NCI-H1694 treated with DMSO at 0.1 percent for 48 hours (cell line): Measurements from ENCODE around the gene TOR2A.

Experiments
- DNase-seq: peaks from one replicate; lab custom pipeline; 2025; lab: John Stamatoyannopoulos, UW

TOR2A gene

DNA sequence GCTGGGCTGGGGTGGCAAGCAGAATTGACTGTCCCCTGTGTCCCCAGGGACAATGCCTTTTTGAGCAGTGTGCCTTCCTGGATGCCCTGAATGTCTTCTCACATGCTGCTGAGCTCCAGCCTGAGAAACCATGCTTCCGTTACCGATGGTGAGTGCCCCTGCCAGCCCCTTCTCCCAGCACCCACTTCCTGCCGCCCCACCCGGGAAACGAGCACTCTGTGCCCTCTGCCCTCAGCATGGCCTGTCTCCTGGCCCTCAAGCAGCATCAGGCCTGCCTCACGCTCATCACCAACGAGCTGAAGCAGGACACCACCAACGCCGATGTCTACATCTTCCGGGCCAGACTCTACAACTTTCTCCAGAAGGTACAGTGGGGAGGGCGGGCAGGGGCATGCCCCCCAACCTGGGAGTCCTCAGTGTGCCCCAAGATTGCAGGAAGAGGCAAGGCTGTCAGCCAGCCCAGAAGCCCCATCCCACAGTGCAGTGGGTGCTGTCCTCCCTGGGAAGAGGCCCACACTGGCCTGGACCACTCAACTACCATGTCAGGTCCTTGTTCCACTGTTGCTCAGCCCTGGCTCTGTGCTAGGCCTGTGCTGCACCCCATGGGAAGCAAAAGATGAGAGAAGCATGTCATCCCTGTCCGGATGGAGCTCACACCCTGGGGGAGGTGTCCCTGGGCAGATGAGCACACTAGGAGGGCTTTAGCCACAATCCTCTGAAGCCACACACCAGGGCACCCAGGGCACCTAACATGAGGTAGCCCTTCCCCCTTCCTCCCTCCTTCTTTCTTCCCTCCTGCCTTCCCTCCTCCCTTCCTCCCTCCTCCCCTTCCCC lies 14.8 kb downstream of the TOR2A start:
- DNase-seq: no peak

DNA sequence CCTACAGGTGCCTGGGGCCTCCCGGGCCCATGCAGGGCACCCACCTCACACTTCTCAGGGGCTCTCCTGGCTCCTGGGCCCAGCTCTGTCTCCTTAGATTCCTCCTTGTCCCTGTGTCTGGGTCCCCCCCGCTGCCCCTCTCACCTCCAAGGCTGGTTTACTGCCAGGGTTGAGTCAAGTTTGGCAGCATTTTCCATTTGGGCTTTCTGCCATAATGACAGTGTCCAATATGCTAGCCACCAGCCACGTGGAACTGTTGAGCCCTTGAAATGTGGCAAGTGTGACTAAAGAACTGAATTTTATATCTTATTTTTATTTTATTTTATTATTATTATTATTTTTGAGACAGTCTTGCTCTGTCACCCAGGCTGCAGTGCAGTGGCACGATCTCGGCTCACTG lies 17.3 kb downstream of the TOR2A start:
- DNase-seq: no peak

DNA sequence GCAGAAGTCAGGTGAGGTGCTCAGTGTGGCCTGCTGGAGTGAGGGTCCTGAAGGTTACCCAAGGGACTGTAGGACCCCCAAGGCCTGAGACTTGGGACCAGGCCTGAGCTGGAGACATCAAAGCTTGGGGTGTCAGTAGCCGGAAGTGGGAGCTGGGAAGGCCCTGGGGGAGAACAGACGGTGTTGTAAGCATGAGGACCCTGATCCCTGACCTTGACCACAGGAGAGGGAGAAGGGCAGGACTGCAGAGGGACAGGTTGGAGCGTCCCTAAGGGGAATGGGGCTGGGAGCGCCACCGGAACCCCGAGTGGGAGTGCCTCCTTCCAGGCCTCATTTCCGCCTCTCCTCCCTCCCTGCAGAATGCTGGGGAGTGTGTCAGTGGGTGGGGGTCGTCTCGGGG lies 18.7 kb downstream of the TOR2A start:
- DNase-seq: no peak

DNA sequence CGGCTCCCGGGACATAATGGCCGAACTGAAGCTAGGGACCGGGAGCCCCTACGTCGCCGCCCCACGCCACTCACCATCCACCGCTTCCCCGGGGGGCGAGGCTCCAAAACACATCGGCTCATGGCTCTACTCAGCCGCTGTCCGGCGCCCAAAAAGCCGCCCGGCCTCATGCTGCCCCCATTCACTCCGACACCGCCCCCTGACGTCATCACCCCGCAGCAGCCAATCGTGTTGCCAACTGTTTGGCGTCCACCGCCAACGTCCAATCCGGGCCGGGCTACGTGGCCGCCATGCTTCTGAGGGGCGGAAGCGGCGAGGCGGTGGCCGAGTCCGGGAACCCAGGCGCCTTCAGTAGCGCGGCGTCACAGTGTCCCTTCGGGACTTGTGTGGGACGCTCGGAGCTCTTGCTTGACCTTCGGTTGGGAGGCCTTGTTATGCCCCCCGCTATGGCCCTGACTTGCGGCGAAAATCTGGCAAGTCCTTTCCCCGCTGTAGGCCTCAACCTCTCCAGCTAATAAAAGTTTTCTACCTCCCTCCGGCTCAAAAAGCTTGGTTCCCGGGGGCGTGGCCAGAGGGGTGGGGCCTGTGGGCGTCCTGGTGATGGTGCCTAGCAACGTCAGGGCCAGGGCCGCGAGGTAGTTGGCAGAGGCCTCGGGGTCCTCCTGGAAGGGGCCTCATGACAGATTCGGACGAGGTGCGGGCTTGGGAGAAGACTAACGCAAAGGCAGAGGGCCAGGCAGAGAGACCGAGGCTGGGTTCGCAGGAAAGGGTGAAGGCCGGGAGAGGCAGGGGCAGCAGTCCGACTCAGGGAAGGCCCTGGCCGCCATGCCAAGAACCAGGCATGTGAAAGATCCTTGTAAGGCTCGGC lies 19.4 kb downstream of the TOR2A start, which contains the start of the genes PTRH1 and TTC16:
PTRH1 (minus strand) TSS at position 194 of the 868 bp plus-strand sequence; CDS start at position 170, 24 bp downstream.
TTC16 (plus strand) TSS at position 610 of the 868 bp plus-strand sequence; CDS start at position 677, 67 bp downstream.
- peak; percentile 78 for DNase-seq

DNA sequence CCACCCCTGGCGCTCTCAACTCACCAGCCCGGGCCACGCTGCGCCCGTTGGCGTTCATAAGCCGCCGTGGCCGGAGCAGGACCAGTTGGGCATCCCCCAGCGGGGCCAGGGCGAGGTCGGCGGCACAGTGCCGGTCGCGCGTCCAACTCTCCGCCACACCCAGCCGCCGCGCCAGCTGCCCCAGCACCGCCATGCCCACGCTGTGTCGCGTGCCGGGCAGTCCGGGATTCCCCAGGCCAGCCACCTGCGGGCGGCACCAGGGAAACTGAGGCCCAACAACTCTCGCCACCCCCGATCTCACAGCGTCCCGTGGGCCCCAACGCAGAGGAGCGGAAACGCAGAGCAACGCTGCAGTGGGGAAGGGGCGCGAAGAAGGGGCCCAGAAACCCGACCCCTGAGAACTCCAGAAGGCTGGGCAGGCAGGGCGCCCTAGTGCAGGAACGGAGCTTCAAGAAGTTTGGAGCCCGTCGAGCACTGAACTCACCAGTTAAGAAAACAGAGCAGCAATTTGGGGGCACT lies 20.1 kb downstream of the TOR2A start:
- no peak for DNase-seq

DNA sequence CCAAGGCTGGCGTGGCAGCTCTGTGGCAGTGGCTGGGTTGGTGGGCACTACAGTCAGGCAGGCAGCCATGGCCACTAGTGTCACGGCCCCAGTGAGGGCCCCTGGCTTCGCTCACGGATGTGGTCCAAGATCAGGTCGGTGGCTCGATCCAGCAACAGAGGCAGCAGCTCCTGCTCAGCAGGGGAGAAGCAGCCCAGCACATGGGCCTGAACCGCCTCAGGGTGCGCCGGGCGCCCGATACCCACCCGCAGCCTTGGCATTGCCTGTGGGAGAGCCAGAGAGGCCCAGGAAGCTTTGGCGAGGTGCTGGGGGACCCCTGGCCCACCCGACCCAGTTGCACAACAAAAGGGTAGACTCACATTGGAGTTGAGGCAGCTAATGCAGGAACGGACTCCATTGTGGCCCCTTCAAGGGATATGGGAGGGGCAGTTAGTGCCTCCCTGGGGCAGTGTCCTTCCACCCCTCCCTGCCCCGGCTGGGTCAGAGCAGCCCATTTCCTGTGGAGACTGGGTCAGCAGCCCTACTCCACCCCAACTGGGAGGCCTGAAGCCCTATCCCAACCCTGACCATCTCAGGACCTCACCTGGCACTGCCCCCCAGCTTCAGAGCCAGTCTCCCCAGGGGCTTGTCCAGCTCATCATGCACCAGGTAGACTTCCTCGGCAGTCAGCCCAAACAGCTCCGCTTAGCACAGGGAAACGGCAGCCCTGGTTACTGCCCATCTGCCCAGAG lies 20.9 kb downstream of the TOR2A start:
- DNase-seq: no peak

DNA sequence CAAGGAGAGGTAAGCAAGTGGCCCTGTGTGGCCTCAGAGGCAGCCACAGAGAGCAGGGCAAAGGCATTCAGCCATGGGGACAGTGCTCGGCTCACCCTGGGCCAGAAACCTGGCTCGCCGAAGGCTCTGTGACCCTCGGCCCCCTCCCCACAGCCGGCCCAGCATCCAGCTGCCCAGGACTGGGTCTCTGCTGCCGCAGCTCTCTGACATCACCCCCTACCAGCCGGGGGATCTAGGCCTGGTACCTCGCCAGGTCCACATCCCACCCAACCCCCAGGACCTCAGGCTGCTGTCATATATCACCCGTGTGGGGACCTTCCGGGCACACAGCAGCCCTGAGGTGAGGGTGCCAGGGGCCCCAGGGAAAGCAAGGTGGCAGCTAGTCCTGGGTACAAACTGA lies 22.2 kb downstream of the TOR2A start:
- no peak for DNase-seq

DNA sequence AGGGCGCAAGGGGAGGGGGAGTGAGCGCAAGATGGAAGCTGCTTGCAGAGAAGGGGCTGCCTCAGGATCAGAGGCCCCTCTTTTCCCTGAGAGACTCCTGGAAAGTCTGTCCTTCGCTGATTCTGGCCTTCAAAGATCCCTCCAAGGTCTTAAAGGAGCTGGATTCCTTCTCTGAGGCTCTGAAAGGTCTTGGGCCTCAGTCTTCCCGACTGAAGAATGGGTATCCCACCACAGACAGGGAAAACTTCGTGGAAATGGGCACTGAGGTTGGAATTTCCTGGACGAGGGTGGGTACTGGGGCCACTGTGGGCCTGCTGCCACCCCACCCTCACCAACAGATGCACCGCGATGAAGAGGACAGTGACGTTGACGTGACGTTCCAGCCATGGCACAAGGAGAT lies 22.7 kb downstream of the TOR2A start:
- no peak for DNase-seq

DNA sequence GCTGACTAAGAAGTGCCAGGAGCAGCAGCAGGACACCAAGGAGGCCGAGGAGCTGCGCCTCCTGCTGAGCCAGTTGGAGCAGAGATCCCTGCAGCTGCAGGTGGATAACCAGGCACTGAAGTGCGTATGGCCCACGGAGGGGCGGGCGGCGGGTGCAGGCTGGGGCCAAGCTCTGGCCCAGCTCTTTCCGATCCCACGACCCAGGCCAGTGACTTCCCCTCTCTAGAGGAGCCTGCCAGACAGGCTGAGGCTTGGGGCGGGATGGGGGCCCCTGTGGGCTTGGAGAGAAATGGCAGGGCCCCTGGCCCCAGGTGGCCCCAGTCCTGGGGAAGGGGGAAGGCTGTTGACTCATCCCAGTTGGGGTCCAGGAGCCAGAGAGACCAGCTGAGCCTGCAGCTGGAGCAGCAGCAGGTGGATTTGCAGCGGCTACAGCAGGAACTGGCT lies 23.2 kb downstream of the TOR2A start:
- DNase-seq: no peak

DNA sequence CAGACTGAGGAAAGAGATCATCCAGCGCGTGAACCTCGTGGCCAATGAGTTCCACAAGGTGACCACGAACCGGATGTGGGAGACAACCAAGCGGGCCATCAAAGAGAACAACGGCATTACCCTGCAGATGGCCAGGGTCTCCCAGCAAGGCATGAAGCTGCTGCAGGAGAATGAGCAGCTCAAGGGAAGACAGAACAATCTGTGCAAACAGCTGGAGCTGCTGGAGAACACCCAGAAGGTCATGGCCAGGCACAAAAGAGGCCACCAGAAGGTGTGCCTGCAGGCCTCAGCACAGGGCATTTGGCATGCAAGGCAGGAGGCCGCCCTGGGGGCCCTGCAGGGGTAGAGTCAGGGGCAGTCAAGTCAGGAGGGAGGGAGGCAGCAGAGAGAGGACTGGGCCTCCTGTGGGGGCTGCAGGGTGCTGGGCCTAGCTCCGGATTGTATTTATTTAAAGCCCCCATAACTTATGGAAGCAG lies 23.8 kb downstream of the TOR2A start:
- peak; percentile 33 for DNase-seq

DNA sequence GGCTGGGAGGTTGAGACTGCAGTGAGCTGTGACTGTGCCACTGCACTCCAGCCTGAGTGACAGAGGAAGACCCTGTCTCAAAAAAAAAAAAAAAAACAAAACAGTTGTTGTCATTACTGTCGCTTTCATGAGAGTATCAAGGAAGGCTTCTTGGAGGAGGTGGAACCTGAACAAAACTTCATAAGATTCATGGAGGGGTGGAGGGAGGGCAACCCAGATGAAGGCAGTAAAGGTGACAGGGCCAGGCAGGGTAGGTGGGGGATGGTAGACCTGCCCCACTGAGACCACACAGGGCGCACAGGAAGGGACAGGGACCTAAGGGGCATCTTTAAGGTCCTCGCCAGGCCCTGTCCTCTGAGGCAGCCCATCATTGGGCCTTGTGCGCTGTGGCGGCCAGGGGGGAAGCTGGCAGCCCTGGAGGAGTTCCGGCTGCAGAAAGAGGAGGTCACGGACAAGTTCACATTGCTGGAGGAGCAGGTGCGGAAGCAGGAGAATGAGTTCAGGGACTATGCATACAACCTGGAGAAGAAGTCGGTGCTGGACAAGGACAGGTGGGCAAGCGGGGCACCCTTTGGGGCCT lies 24.8 kb downstream of the TOR2A start:
- no peak for DNase-seq

DNA sequence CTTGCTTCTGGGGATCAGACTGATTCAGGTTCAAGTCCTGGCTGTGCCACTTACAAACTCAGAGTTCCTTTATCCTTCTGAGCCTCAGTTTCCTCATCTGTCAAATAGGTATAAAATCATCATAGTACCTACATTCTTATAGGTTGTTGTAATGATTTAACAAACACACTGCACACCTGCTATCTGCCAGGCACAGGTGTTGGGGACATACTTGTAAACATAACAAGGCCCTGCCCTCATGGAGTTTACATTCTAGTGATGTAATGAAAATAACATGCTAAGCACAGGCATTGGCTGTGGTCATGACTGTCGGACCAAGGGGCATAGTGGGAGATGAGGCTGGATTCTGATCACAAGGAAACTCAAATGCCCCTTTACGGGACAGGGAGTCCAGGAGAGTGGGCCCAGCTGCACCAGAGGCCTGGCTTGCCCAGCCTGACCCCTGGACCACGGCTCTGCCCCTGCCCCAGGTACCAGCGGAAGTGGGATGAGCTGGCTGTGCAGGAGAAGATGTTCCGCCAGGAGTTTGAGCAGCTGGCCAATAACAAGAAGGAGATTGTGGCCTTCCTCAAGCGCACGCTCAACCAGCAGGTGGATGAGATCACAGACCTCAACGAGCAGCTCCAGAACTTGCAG lies 26.0 kb downstream of the TOR2A start:
- DNase-seq: no peak

DNA sequence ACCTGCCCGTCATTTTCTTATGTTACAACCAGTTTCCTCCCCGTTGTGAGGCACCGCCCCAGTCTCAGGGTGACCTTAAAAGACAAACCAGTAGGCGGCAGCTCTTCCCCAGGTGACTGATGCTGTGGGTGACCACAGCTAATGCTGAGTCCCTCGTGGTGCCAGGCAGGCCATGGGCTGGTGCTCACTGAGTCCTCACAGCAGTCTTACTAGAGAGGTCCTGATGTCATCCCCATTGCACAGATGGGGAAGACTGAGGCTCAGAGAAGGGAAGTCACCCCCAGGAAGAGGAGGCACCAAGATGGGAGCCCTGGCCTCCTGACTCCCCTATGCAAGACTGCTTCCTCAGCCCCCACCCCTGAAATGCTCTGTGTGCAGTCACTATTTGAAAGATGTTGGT lies 27.3 kb downstream of the TOR2A start:
- no peak for DNase-seq

DNA sequence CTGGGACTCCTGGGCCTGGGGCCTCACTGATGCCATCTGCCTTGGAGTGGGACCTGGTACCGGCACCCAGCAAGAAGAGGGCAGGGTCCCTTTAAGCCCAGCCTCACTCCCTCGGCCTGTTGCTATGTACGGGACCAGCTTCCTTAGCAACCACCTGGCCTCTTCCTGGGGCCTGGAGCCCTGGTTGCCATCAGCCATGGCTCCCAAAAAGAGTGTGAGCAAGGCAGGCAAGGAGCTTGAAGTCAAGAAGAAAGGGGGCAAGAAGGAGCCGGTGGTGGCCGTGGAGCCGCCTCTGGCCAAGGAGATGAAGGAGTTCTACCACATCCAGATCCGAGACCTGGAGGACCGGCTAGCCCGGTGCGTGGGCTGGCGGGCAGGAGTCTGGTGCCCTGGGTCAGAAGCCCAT lies 28.3 kb downstream of the TOR2A start, which contains the start of gene CFAP157:
CFAP157 (plus strand) TSS at position 153 of the 406 bp plus-strand sequence; CDS start at position 197, 44 bp downstream.
- DNase-seq: no peak

DNA sequence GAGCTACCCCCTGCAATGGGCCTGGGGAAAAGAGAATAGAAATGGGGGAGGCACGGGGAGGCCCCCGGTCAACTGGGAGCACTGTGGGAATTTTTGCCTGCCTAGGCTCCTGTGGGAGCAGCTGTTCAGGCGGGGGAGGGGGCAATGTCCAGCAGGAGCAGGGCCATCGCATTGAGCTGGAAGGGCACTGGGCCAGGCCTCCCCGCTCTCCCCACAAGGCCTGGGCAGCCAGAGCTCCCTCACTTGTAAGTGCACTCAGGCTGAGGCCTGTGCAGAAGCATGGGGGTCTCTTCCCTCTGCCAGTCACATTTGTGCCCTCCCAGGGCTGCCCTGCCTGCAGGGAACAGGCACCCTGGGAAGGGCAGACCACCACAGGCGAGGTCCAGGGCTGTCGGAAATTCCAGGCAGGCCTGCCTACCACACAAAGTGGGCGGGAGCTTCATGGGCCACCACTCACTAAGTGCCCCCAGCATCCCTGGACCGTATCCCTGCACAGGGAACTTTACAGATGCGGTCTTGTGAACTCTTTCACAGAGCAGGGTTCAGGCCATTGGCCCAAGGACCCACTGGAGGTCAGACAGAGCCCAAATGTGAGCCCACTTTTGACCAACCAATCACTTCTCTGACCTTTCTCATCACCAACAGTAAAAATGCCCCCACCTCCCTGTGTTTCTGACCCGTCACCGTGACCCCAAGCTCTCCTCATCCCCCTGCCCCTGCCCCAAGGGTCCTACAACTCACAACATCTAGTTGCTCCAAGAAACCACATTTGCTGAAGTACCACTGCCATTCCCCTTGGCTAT lies 29.3 kb downstream of the TOR2A start:
- DNase-seq: no peak

DNA sequence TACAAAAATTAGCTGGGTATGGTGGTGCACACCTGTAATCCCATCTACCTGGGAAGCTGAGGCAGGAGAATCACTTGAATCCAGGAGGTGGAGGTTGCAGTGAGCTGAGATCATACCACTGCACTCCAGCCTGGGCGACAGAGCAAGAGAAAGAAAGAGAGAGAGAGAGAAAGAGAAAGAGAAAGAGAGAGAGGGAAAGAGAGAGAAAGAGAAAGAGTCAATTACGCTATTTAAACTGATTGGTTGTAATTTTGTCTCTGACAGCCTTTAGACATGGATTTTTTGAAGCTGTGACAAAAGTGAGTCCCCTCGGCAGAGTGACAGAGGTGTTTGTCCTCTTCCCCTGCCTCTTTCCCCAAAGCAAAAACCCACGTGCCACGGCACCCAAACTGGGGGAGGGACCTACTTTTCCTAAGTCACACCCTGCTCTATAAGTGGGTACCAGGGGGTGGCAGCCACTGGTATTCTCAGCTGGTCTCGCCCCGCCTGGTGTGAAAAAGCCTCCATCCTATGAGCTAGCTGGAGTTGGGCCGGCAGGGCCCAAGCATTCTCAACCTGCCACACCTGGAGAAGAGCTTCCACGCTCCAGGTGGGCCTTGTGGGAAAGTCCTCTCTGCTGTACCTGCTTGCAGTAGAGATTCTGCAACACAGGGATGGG lies 31.7 kb downstream of the TOR2A start:
- DNase-seq: no peak

DNA sequence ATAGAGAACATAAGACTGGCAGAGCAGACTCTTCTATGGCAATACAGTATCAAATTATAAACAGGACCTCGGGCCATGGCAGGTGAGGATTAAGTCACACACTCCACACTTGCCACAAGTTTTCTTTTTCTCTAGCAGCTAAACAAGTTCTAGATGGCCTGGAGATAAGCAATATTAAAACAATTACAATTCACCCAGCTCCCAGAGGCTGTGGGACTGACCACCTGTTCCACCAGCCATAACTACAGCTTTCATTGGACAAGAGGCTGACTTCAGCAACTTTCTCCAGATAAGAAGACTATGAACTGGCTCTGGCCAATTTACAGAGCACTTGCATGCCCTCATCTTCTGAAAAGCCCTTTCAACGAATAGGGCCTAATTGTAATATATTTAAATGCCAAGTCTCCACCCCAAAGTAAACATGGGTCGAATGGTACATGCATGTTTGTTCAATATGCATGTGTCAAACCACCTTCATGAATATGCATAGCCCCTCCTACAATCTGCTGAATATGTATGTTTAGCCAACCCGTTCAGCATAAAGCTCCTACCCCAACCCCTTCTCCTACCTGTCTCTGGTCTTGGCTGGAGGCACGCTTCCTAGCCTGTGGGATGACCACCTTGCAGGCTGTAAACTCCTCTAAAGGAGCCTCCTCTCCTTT lies 34.4 kb downstream of the TOR2A start:
- no peak for DNase-seq

DNA sequence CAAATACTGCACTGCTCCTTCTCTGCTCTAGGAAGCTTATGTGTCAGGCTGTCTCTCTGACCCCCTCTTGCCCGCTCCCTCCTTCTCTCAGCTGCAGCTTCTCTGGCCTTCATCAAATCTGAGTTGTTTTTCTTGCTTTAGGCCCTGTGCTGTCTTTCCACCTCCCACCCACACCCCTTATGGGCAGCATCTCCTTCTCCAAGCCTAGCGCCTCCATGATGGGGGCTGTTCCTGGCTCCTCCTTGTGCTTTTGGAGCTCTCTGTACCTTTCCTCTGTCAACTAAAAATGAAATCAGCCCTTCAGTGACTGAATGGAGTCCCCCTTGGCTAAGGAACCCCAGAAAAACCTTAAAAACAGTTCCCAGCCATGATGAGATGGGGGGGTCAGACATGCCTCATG lies 35.0 kb downstream of the TOR2A start:
- no peak for DNase-seq
